GM12873 (cell line): ENCODE measurements around the gene NTRK3.

ENCODE experiments used
- TF ChIP-seq, protein P1 (sequence below): IDR thresholded peaks from 2 replicates; pipeline ENCODE4 v1.5.1; 2012; ENCODE audit warnings: low read depth, mild to moderate bottlenecking, moderate library complexity, low read length, control low read depth; ENCODE audit not compliant: insufficient read depth; ENCODE audit errors: missing control alignments

NTRK3 gene

DNA sequence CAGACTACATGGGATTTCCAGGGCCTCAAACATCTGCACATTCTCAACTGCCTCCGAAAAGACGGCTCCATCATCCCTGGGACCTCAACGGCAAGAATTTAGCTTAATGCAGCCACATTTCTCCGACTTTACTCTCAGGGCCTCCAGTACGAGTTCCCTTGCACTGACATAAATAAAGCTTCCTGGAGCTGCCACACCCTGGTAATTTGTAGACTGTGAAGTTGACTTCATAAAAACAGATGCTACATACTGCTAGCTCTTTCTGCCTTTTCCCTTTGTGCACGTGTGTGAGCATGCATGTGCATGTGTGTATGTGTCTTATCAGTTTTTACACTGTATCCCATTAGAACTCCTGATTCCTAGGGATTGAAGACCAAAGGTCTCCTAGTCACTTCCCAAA is 122.7 kb downstream of the NTRK3 start:
- TF ChIP-seq, protein P1, sequence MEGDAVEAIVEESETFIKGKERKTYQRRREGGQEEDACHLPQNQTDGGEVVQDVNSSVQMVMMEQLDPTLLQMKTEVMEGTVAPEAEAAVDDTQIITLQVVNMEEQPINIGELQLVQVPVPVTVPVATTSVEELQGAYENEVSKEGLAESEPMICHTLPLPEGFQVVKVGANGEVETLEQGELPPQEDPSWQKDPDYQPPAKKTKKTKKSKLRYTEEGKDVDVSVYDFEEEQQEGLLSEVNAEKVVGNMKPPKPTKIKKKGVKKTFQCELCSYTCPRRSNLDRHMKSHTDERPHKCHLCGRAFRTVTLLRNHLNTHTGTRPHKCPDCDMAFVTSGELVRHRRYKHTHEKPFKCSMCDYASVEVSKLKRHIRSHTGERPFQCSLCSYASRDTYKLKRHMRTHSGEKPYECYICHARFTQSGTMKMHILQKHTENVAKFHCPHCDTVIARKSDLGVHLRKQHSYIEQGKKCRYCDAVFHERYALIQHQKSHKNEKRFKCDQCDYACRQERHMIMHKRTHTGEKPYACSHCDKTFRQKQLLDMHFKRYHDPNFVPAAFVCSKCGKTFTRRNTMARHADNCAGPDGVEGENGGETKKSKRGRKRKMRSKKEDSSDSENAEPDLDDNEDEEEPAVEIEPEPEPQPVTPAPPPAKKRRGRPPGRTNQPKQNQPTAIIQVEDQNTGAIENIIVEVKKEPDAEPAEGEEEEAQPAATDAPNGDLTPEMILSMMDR = no peak

DNA sequence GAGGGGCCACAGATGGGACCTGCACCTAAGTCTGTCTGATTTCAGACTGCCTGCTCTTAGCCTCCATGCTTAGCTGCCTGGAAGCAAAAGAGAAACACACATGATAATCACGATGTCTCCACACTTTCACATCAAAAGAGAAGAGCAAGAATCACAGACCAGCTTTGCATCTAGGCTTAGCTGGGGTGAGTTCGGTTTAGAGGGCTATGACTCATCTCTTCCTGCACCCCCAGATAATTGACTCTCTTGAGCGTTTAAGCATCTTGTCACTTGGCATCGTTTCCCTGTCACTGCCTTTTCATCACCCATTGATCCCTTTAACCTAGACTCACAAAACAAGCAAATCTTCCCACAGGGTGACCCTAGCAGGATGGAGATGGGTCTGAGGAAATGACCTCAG is 124.0 kb downstream of the NTRK3 start:
- TF ChIP-seq, protein P1 = no peak

DNA sequence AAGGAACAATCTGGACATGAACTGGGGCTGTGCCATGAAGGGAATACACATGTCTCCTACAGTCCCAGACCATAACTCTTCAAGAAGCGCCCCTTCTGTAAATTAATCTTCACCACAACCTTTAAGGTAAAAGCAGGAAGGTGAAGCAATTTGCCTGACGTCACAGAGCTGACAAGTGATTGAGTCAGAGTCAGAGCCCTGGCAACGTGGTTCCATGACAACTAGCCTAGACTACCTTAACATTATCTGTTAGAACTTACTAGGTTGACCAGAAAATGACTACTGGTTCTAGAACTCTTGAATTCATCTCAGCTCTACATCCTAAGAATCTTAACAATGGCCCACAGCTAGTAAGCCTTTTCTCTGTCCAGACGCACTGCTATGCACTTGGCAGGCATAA is 124.6 kb downstream of the NTRK3 start:
- TF ChIP-seq, protein P1 = no peak

DNA sequence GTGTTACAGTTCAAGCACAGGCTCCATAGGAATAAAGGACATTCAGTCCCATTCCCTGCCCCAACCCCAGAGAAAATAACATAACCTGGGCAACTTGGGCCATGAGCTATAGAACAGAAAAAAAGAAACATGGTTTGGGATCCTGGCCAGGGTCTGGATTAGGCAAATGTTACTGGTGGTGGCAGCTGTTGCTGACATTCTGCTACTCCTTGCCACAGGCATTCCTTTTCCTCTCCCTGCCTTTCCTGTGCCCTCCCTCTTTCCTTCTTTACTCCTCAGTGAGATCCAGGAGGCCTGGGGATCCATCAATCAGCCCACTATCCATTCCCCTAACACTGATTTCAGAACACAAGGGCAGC is 129.1 kb downstream of the NTRK3 start:
- TF ChIP-seq, protein P1 = no peak

DNA sequence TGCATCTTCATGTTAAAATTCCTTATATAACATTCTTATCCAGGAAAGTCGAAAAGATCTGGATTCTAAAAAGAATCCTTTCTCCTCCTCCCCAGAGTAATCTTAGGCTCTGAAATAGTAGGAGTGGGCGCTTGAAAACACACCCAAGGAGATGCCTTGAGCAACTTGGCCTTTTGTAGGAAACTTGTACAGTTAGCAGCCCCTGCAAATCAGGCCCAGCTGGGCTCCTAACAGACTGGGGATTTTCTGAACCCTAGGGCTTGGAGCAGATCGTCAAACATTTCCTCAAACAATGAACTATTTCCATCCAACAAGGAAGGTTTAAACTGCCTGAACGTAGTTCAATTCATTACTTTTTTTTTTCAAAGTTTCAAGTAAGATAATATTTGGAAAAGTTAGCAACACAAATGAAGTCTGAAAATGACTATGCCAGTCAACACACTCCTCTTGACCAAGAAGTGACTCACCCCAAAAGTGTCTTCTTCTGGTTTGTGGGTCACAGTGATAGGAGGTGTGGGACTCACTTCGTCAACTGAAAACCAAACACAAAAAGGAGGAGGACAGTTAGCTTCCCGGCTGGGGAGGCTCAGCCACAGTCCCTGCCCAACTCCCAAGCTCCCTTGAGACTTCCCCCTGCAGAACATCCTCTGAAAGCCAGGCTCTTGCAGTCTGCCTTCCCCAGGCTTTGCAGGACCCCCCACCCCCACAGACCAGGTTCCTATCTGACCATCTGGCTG is 129.7 kb downstream of the NTRK3 start:
- TF ChIP-seq, protein P1 = no peak

DNA sequence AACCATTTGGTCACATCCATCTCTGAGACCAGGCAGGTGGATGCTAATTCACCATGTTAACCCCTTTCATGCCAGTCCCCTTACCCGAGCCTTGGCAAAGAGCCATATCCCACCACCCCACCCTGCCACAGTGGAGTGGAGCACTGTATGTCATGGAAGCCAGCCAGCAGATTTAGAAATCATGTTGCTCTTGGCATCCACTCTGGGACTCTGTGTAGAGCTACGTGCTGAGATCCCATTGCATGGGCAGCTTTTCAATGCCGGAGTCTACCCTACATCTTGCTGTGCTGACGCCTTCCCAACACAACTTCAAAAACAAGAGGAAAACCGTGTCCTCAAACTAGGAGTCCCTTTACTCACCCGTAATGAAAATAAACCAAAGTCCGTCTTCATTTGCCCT is 131.0 kb downstream of the NTRK3 start:
- TF ChIP-seq, protein P1 = no peak

DNA sequence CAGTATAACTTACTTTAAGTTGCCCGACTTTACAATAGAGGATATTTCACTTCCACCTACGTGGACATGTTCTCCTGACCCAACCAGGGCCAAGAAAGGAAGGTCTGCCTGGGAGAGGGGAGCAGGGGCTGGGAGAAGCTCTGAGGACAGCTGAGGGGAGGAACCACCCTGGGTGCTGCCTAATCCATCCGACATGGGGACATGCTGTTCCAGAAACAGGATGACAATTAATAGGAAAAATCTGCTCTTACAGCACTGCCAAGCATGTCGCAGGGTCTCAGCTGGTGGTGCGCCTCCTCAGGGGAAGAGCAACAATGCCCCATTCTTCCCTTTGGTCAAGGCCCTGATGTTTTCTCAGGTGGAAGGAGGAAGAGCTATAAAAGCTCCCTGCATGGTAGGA is 132.3 kb downstream of the NTRK3 start:
- TF ChIP-seq, protein P1 = no peak
